GM18499 (cell line): Measurements from ENCODE around the gene BOC.

Source experiments
- ATAC-seq: cut with Tn5 transposase; IDR thresholded peaks from one replicate; pipeline ENCODE4 v1.9.1; 2021; ENCODE audit warnings: moderate number of reproducible peaks; ENCODE audit not compliant: insufficient read depth, unreplicated experiment

BOC gene

GRCh38 chr3:113266738-113267137, 55.4 kb downstream of the BOC start:
- no peak for ATAC-seq

DNA sequence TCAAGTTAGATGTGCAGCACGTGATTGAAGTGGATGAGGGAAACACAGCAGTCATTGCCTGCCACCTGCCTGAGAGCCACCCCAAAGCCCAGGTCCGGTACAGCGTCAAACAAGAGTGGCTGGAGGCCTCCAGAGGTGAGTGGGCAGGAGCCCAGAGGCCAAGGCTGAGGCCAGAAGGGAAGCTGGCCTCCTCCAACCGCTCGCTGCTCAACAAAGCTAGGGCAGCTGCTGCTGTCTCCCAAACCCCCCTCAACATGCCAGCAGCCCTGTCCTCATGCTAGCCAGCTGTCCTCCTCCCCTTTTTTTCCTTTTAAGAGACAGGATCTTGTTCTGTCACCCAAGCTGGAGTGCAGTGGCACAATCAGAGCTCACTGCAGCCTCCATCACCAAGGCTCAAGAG, 57.0 kb downstream of the BOC start:
- no peak for ATAC-seq

- ATAC-seq = no peak
Observed at GRCh38 chr3:113268942-113269341, 57.6 kb downstream of the BOC start.

DNA sequence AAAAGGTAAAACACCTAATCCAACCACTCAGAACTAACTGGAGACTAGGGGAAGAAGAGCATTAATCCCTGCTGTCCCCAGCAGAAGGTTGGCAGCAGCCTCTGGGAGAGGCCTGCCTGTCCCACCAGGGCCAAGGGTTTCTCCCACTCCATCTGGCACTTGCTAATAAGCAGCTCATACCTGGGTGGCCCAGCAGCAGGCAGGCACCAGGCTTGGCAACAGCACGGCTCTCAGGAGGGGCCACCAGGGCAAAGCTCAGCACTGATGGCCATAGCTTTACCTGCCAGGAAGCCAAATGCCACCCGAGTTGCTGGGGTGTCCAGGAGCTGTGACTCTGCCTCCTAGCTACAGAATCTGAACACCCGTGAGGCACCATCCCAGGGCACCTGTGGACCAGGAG, 58.3 kb downstream of the BOC start:
- ATAC-seq = no peak

- ATAC-seq = no peak
Observed at GRCh38 chr3:113270068-113270467, 58.7 kb downstream of the BOC start.

DNA sequence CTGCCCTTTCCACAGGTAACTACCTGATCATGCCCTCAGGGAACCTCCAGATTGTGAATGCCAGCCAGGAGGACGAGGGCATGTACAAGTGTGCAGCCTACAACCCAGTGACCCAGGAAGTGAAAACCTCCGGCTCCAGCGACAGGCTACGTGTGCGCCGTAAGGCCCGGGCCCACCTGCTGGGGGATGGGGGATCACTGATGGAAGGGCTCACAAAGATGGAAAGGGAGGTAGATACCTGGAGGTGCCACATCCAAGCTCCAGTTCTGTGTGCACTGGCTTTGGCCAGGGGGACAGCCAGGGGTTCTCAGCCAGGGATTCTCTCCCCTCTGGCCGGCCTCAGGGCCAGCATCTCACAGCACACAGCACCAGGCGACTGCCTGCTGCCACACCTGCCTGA, 59.4 kb downstream of the BOC start:
- ATAC-seq = no peak

DNA sequence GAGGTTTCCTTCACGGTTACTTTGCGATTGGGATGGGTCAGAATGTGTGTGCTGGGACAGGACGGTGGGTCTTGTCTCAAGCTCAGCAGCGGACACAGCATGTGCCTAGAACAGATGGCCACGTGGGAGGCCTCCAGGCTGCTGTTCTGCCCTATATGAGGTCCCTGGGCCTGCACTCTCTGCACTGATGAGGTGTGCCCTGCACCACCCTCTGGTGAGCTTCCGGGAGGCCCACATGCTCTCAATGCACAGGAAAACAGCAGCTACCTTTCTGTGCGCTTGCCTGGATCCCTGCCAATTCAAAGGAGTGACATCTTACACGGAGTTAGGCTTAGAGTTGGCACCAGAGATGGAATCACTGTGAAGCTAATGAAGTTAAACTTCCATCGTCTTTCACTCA, 59.8 kb downstream of the BOC start:
- no peak for ATAC-seq

DNA sequence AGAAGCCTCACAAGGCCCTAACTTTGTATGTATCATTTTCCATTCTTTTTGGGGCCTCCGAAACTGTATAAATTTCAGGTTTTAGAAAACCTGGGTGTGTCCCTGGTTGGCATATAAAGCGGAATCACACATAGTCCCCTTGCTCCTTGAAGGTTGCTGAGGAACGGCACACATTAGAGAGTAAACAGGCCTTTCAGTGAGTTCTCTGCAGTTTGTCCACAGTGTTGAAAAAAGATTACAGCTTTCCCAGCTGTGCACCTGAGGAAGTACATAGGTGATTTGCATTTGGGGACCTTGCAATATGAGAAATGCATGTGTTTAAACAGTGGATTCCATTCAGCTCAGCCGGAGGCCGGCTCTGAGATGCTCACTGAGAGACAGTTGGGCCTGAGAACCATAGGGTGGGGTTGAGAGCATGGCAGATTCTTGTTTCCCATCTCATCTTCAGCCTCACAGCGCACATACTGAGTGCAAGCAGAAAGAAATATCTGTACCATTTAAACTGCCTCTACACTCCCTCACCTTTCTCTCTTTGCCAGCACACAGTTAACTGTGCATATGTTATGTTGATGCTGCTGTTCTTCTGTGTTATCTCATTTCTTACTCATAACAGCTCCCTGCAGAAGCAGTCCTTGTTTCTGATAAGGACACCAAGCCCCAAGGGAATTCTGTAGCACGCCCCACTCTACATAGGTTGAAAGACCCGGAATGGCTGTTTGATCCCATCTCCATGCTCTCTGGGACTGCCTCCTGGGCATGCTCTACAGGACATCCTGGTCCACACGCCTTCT, 60.4 kb downstream of the BOC start:
- no peak for ATAC-seq

DNA sequence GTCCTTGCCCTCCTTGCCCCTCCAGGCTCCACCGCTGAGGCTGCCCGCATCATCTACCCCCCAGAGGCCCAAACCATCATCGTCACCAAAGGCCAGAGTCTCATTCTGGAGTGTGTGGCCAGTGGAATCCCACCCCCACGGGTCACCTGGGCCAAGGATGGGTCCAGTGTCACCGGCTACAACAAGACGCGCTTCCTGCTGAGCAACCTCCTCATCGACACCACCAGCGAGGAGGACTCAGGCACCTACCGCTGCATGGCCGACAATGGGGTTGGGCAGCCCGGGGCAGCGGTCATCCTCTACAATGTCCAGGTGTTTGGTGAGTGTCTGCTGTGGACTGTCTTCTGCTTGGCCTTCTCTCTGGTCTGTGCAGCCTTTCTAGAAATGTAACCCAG, 61.0 kb downstream of the BOC start:
- no peak for ATAC-seq

- no peak for ATAC-seq
Observed at GRCh38 chr3:113273011-113273410, 61.7 kb downstream of the BOC start.

- ATAC-seq = no peak
Observed at GRCh38 chr3:113273604-113274378, 62.4 kb downstream of the BOC start.

DNA sequence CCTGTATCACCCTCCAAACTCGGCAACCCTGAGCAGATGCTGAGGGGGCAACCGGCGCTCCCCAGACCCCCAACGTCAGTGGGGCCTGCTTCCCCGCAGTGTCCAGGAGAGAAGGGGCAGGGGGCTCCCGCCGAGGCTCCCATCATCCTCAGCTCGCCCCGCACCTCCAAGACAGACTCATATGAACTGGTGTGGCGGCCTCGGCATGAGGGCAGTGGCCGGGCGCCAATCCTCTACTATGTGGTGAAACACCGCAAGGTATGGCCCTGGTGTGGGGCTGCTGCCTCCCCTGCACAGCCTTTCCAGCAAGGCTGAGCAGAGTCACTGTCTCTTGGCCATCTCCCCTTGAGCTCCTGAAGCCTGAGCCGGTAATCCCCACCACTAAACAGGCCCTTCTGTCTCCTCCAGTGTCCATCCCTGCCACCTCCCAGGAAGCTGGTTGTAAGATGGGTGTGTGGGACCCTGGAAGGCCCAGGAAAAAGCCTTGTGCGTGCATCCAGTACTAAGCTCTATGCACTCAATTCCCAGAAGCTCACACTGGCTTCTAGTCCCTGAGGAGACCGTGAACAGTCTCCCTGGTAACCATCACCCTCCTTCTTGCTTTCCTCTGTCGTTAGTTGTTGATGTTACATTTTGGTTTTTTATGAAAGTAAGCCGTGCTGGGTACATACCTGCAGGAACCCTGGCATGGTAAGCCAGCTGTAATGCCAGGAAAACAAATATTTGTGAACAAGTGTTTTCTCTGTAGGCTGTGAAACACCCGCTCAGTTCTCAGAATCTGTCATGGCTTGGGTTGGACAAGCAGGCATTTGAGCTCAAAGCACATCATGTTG, 63.3 kb downstream of the BOC start:
- ATAC-seq = no peak

DNA sequence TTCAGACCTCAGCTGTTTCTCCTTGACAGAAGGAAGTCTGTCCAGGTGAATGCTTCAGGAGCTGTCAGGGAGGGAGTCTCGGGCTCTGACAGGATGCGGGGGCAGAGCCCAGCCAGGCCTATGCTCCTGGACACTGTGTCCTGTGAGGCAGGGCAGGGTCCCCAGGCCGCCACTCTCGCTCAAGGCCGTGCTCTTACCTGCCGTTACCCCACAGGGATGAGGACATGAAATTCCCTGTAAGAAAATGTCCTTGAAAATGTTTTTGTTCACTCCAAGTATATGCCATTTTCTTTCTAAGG, 63.9 kb downstream of the BOC start:
- no peak for ATAC-seq

GRCh38 chr3:113275583-113275928, 64.2 kb downstream of the BOC start:
- ATAC-seq = no peak

DNA sequence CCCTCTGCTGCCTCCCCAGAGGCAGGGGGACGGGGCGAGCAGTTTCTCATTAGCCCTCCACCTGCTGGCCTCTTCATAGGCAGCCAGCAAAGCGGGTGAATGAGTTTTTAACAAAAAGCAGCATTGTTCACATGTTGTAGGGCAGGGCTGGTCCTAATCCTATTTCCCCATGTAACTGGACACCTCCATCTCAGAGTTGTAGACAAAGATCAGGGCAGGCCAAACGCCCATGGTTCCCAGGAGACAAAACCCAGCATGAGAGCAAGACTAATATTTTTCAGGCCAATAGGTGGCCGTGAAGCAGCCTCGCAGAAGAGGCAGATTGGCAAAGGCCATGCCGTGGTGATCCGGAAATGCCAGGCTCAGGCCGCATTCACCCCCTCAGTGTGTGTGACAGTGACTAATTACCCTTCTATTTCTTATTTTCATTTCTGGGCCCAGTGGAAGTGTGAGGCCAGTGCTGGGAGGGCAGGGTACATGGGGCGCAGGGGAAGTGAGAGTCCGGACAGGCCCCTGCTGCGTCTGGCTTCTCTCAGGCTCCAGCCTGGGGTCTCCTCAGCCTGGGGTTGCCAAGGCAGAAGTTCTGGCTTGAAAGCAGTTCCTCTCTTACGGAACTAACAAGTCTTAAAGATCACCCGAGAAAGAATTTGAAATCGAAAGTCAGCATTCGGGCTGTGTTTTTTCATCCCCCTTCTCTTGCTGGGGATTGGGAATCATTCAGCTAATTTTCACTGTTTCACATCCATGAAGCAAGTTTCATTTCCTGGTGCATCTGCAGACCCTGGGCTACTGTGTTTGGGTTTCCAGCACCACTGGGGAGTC, 64.8 kb downstream of the BOC start:
- ATAC-seq = no peak

DNA sequence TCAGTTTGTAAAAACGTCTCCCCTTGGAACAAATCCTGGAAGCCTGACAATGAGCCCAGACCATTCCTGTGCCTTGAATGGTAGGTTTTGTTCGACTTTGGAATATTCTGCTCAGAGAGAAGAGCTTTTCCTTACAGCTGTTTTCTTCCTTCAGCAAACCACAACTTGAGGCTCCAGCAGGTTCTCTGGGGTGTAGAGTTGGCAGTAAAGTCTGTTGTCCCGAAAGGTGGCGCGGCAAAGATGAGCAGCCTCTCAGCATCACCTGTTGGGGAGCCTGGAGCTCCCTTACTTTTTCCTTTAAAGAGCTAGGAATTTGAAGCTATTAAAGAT, 65.4 kb downstream of the BOC start:
- ATAC-seq = no peak

DNA sequence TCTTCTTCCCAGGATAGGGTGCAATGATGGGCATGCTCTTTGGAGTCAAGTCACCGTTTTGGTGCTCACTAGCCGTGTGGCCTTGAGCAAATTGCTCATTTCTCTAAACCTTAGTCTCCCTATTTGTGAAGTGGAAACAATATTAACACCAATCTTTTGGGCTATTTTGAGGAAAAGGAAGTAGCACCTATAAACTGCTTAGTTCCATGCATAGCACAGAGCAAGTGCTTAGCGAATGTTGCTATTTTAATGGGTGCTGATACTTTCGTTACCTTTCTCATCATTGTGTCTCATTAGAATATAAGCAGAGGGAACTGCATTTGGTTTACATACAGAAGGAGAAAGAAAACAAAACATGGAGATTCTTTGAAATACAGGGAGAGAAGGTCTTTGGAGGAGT, 66.1 kb downstream of the BOC start:
- ATAC-seq = no peak

GRCh38 chr3:113277941-113278598, 66.7 kb downstream of the BOC start:
- no peak for ATAC-seq

- ATAC-seq = no peak
Observed at GRCh38 chr3:113278599-113278955, 67.2 kb downstream of the BOC start.

GRCh38 chr3:113279686-113280085, 68.3 kb downstream of the BOC start:
- ATAC-seq = no peak
